GM19099 (cell line): ENCODE results near the gene HK1.

Experiments
- POLR2A ChIP-seq: IDR thresholded peaks from 3 replicates; pipeline ENCODE4 v1.6.1; 2011; ENCODE audit warnings: low read depth; ENCODE audit not compliant: insufficient read length; ENCODE audit errors: extremely low read depth

HK1 gene

DNA sequence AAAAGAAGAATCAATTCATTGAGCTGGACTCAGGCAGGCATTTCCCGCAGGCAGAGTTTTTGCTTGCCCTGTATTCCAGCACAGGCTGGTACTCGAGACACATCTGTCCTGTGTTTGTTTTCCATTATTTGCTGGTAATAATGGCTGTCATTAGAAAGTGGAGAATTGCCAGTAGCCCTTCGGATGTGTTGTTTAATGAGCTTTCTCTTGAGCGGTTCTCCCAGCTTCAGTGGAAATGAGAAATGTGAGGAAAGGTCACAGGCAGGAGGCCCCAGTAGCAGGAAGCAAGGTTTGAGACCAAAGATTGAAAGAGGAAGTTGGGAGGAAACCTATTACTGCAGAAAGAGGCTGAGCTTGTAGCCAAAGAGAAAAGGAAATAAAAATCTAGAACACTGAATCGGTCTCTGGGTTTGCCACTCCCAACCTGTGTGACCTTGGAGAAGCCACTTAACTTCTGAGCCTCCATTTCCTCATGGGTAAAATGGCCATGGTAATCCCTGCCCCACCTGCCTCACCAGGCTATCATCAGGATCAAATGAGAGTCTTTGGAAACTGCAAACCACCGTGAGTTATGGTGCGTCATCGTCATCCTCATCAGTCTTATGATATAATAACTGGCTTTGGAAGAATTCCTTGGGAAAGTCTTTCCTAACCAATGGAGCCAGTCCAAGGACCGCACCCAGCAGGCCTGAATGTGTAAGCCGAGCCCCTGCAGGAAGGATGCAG, 70.7 kb downstream of the HK1 start:
- no peak for TF ChIP-seq POLR2A

DNA sequence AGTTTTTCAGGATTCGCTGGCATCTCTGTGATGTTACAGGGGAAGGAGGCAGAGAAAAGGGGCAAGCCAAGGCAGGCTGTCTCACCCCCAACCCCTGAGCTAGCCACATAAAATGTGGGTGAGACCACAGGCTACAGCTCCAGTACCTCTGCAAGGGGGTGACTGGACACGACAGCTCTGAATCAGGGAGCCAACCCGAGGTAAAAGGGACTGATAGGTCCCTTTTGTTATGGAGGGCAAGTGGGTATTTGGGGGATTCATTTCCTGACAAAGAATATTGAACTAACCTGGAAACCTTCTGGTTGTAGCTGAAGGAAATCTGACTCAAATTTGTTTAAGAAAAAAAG, 71.2 kb downstream of the HK1 start:
- TF ChIP-seq POLR2A, result no peak

DNA sequence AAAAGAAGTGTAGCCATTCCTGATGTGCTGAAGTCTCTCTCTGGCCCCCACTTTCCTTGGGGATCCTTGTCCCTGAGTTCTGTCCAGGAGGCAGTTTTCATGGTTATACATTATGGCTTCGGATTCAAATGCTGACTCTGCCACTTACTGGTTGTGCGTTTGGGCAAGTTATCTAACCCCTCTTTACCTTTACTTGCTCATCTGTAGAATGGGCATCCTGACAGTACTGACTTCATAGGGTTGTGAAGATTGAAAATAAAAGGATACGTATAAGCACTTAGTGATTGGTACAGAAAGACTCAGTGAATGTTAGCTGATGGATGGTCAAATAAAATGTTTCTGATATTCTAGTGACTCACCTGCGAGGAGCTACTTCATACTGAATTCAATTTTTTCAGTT, 73.3 kb downstream of the HK1 start:
- no peak for TF ChIP-seq POLR2A

DNA sequence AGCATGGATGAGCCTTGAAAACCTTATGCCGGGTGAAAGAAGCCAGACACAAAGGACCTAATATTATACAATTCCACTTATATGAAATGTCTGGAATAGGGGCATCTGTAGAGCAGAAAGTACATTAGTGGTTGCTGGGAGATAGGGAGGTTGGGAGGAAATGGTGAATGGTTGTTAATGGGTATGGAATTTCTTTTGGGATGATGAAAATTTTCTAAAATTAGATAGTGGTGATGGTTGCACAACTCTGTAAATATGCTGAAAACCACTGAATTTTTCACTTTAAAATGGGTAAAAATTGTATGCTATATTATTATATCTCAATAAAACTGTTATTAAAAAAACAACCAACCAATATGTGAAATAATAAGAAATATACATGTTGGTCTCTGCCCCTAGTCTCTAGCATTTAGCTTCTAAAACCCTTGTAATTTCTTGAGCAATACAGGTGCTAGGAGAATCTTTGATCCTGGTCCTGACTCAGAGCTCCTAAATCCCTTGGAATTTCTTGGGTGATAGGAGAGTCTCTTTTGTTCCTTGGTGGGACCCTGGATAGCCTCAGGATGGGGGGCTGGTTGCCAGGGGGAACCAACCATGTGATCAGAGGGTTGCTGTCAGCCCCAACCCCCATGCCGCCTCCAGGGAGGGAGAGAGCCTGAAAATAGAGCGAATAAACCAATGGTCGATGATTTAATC, 74.4 kb downstream of the HK1 start:
- TF ChIP-seq POLR2A, result no peak

DNA sequence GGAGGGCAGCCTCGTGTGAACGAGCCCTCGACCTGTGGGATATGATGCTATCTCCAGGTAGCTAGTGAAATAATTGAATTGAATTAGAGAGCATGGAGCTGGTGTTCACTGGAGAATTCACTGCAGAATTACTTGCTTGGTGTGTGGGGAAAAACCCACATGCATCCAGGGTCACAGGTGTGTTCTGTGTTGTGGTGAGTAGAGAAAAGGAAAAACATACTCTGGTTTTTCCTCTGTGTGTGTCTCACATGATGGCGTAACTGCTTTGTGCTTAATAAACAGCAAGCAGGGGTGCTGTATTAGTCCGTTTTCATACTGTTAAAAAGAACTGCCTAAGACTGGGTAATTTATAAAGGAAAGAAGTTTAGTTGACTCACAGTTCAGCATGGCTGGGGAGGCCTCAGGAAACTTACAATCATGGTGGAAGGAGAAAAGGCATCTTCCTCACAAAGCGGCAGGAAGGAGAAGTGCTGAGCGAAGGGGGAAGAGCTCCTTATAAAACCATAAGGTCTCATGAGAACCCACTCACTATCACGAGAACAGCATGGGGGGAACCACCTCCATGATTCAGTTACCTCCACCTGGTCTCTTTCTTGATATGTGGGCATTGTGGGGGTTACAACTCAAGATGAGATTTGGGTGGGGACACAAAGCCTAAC, 75.8 kb downstream of the HK1 start:
- TF ChIP-seq POLR2A, result no peak

DNA sequence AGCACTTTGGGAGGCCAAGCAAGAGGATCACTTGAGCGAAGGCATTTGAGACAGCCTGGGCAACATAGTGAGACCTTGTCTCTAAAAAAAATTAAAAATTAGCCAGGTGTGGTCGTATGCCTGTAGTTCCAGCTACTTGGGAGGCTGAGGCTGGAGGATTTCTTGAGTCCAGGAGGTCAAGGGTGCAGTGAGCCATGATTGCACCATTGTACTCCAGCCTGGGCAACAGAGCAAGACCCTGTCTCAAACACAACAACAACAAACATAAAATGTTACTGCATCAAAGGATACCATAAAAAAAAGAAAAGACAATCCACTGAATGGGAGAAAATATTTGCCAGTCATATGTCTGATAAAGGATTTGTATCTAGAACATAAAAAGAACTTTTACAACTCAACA, 77.9 kb downstream of the HK1 start:
- TF ChIP-seq POLR2A, result no peak

DNA sequence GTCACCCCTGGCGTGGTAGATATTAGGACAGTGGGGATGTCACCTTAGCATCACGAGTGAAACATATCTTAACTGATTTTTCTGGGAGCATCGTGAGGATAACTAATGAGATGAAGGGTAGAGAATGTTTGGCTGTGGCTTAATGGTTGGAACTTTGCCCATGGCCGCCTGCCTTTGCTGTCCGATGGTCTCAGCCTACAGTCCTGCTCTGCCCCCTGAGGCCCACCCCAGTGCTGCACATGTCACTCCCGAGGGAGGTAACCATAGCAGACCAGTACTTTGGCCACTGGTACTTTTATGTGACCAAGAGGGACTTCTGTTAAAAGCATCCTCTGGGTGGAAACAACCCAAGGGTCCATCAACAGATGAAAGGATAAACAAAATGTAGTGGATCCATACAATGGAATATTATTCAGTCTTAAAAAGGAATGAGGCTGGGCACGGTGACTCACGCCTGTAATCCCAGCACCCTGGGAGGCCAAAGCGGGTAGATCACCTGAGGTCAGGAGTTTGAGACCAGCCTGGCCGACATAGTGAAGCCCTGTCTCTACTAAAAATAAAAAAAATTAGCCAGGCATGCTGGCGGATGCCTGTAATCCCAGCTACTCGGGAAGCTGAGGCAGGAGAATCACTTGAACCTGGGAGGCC, 80.0 kb downstream of the HK1 start:
- no peak for TF ChIP-seq POLR2A

DNA sequence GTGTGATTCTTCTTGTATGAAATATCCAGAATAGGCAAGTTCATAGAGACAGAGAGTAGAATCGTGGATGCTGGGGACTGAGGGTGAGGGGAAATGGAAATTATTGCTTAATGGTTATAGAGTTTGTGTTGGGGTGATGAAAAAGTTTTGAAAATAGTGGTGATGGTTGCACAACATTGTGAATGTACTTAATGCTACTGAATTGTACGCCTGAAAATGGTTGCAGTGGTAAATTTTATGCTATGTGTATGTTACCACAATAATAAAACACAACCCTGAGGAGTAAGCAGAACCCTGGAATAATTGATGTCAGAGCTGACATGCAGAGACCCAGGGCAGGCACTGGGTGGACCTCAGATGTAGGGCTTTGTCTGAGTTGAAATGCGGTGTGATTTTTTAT, 80.9 kb downstream of the HK1 start:
- no peak for TF ChIP-seq POLR2A

DNA sequence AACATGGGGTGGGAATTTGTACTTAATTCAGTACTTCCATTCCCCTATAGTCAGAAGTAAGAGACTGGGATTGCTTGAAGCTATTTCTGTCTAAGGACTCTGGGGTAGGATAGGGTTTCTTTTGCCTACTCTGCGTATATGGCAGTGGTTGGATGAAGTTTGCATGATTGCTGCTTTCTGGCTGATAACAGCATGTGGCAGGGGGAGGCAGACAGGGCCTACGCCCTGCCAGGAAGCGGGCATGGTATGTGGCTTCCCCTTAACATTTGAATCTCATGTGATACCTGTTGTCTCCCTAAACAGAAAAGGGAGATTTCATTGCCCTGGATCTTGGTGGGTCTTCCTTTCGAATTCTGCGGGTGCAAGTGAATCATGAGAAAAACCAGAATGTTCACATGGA, 81.3 kb downstream of the HK1 start:
- TF ChIP-seq POLR2A, result no peak

DNA sequence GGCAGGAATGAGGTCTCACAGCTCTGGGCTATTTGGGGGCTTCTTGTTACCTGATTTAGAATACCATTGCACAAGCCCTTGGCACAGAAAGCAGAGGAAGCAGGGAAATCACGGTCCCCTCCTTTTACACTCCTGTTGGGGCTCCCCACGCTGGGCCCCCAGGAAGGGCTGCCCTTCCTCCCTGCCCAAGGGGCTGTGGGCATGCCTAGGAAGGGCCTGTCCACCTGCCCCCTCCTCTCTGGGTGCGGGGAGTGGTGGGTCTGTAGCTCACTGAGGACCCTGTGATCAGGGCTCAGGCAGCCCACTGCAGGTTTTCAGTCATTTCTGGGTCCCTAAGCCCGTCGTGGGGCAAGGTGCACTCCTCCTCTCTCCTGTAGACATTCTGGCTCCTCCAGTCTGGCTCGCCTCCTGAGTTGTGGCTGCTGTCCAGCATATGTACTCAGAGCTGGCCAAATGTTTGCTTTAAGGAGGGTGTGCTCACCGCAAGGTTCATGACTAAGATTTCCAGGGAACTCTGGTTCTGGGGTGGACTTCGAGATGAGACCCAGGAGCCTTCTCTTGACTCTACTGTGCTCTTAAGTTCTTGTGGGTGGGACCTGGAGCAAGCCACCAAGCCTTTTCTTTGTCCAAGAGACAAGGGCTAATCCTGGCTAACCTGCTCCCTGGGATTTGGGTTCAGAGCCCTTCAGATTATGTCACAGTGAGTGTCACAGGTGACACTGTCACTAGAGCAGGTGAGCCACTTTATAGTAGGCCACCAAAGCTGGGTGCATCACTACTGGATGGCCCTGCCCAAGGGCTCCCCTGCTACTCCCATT, 82.4 kb downstream of the HK1 start:
- TF ChIP-seq POLR2A, result no peak

DNA sequence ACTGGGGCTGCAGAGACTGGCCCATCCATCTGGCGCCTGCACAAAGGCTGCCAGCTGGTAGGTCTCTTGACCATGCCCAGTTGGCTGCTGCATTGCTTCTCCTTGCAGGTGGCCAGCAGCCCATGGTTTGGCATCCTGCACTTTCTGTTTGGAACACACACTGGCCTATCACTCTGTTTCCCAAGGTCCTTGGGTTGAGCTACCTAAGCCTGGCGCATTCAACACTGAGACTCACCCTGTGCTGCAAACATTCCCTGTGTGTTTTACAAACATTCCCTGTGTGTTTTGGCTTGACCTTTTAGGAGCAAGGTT, 83.0 kb downstream of the HK1 start:
- TF ChIP-seq POLR2A, result no peak

DNA sequence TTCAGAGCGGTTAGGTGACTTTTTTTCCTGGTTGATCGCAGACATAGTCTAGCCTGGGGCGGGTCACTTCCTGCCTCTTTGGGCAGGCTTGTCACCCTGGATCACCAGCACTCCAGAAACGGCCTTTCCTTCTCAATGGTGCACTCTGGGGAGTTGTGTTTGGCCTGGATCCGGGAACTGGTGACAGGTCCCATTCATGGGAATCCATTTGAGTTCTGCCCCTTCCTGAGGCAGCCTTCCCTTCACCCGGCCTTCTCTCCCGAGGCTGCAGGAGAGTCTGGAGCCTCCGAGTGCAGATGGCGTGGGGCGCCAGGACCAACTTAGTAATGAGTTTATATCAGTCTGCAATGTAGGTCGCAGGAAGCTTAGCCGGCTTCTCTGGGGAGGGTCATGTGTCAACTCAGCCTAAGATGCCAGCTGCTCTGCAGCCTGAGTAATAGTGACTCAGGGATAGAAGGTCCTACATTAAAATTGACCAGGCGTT, 84.2 kb downstream of the HK1 start:
- TF ChIP-seq POLR2A, result no peak

DNA sequence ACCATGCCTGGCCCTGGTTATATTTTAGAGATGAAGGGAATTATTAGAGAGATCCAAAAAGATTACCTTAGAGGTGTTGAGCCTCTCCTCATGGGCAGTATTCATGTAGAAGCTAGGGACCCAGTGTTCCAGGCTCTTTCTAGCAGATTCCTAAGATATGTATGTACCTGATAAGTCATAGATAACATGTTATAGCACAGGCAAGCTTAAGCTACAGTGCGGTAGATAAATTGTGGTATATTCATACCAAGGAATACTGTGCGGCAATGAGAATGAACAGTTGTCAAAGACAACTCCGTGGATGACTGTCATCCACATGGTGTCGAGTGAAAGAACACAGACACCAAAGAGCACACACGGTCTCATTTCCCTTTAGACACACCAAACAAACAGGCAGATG, 85.4 kb downstream of the HK1 start:
- TF ChIP-seq POLR2A, result no peak

DNA sequence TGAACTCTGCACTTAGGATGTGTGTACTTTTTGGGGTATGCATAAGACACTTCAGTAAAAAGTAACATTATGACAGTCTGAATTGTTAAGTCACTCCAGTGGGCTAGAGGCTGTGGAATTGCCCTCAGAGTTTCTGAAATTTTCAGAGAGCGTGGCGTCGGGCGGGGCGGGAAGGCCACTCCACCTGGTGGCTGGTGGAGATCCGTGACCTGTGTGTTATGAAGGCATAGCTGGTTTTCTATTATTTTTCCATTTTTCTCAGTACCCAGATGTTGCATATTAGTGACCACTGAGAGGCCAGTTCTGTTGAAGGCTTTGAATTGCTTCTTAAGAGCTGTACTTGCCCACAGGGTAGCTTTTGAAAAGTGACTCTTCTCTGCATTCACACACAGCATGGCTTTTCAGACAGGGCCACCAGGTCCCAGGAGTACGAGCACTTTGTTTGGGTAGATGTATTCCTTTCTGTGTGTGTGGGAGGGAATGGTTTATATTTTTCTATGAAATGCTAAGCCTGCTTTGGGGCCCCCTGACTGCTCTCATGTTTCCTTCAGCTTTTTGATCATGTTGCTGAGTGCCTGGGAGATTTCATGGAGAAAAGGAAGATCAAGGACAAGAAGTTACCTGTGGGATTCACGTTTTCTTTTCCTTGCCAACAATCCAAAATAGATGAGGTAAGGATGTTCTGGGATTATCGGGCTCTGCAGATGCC, 86.1 kb downstream of the HK1 start:
- no peak for TF ChIP-seq POLR2A
